SK-N-MC (cell line): Measurements from ENCODE around the gene ELK4.

Experiments
- DNase-seq: peaks from one replicate; pipeline ENCODE4 v3.0.0-alpha.2; 2011; ENCODE audit warnings: low read depth, low spot score
- H3K27ac ChIP-seq: fragments of 200-600 bp; sonication (generic); 2 replicates; pipeline ENCODE4 v1.5.1; 2016; ENCODE audit warnings: mixed run types
- H3K36me3 ChIP-seq: fragments of 200-600 bp; sonication (generic); 2 replicates; pipeline ENCODE4 v1.6.1; 2017; ENCODE audit warnings: antibody characterized with exemption, low read length, mixed read lengths; ENCODE audit not compliant: insufficient read depth
- H3K4me3 ChIP-seq: fragments of 200-600 bp; sonication (generic); 2 replicates; pipeline ENCODE4 v1.5.1; 2016
- H3K9ac ChIP-seq: fragments of 200-600 bp; sonication (generic); 2 replicates; pipeline ENCODE4 v1.8.0; 2017; ENCODE audit warnings: mixed run types, mixed read lengths; ENCODE audit not compliant: insufficient read length
- H3K9me3 ChIP-seq: fragments of 200-600 bp; sonication (generic); 2 replicates; pipeline ENCODE4 v1.6.1; 2017; ENCODE audit warnings: low read depth, mild to moderate bottlenecking, antibody characterized with exemption, low read length, moderate library complexity, mixed read lengths
- EZH2 ChIP-seq: fragments of 200-600 bp; sonication (generic); IDR thresholded peaks from one replicate; pipeline ENCODE4 v1.6.1; 2017; ENCODE audit warnings: antibody characterized with exemption
- FOXP2 ChIP-seq: optimal IDR thresholded peaks from 2 replicates; pipeline ENCODE3; 2011; ENCODE audit warnings: mild to moderate bottlenecking, moderate library complexity; ENCODE audit not compliant: insufficient read depth; ENCODE audit errors: extremely low read length, control extremely low read depth
- POLR2AphosphoS5 ChIP-seq: IDR thresholded peaks from 2 replicates; pipeline ENCODE4 v1.6.1; 2012; ENCODE audit warnings: mild to moderate bottlenecking, low read depth, low read length, borderline replicate concordance

The ELK4 gene

DNA sequence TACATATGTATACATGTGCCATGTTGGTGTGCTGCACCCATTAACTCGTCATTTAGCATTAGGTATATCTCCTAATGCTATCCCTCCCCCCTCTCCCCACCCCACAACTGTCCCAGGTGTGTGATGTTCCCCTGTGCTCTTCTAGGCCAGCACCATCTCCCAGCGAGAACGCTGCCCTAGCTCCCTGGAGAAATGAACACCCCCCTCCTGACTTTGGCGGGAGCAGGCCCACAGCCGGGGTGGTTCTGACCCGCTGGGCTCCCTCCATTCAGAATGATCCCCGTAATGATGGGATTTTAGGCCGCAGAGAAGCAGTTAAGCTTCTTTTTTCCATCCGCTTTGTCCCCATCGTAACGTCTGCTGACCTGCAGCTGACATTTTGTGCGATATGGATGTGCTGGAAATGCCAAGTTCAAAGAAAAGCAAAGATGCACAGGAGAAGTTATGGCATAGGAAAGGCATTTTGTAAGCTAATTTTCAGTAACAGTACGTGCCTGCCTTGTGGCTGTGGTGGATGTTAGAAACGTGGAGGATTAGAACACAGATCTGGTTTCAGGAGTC, 39.3 kb downstream of the ELK4 start:
- Histone ChIP-seq H3K9me3 (no peaks in the 10 kb centered on the region), H3K36me3 (no peaks in the 10 kb centered on the region), H3K9ac (no peak overlapping the region), H3K27ac (no peak overlapping the region), H3K4me3 (no peak overlapping the region)
- no peak for TF ChIP-seq EZH2
- no peak for TF ChIP-seq FOXP2
- no peak for TF ChIP-seq POLR2AphosphoS5
- no peak for DNase-seq

DNA sequence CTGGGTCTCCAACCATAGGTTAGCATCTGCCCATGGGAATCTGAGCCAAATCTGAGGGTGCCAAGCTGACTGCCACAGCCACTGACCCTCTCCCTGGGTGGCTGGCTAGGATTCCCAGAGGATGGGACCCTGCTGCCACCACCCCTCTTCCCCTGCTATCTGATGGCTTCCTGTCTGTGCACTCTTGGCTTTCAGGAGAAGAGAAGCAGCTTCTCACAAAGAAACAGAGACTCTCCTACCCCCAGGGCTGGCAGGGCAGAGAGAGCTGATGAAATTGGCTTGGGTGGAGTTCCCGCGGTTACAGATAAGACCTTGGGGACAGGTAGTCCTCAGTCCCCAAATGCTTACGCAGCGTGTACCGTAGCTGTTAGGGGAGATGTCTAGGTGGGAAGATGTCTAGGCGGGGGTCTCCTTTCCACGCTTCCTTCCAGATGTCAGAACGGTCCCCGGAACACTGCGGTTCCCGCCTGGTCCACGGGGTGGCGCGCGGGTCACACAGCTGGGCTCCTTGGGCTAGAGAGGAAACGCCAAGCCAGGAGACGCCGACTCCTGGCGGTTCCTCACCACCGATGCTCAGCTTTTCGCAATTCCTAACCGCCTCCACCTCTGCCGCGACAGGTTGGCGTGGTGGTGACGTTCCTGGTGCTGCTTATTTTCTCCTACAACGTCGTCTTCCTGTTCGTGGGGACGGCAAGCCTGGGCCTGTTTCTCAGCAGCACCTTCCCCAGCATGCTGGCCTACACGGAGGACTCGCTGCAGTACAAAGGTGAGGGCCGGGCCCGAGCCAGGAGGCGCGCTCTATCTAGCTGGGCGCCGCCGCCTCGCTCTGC, 40.1 kb downstream of the ELK4 start:
- Histone ChIP-seq H3K36me3 (no peaks in the 10 kb centered on the region), H3K9me3 (no peaks in the 10 kb centered on the region), H3K27ac (no peak overlapping the region), H3K4me3 (peak overlapping the region; percentile 35; the same call in 1 of the 2 replicates), H3K9ac (no peak overlapping the region)
- TF ChIP-seq EZH2 (no peak), FOXP2 (no peak), POLR2AphosphoS5 (no peak; the same call in 1 of the 2 replicates)
- DNase-seq, result no peak

DNA sequence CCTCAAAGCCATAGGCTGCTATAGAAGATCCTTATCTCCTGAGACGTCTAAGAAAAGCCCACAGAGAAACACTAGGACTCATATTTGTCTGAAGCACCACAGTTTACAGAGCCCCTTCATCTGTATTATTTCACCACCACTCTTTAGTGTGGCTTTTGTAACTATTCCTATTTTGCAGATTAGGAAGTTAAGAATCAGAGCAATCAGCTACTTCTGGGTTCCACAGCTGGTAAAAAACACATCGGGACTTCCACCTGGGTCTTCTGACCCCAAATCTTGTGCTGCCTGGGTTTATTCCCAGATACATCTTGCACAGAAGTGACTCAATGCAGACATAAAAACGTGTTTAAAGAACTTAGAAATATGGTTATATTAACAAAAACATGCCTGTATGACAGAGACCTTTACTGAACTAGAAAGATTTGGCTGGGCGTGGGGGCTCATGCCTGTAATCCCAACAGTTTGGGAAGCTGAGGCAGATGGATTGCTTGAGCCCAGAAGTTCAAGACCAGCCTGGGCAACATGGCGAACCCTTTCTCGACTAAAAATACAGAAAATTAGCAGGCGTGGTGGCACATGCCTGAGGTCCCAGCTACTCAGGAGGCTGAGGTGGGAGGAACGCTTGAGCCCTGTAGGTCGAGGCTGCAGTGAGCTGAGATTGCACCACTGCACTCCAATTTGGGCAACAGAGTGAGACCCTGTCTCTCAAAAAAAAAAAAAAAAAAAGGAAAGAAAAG, 40.9 kb downstream of the ELK4 start:
- no peak for DNase-seq
- Histone ChIP-seq H3K9me3 (no peaks in the 10 kb centered on the region), H3K4me3 (no peak overlapping the region), H3K9ac (no peak overlapping the region), H3K36me3 (no peaks in the 10 kb centered on the region), H3K27ac (no peak overlapping the region)
- TF ChIP-seq EZH2, result no peak
- no peak for TF ChIP-seq FOXP2
- no peak for TF ChIP-seq POLR2AphosphoS5

DNA sequence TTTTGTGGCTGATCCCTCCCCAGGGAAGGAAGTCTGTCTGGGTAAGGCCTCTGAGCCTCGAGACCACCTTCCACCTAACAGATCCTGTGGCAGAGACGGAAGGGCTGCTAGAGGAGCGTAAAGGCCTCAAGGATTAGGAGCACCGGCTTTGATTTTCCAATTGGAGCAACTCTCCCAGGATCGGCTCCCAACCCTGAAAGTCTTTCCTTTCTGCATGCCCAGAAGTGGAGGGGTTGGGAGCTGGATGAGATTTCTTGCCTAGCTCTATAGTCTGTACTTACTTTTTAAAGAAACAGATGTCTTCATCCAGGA, 41.4 kb downstream of the ELK4 start:
- H3K9ac ChIP-seq, result no peak overlapping the region
- TF ChIP-seq EZH2 (no peak), FOXP2 (no peak), POLR2AphosphoS5 (no peak)
- H3K27ac ChIP-seq, result no peak overlapping the region

DNA sequence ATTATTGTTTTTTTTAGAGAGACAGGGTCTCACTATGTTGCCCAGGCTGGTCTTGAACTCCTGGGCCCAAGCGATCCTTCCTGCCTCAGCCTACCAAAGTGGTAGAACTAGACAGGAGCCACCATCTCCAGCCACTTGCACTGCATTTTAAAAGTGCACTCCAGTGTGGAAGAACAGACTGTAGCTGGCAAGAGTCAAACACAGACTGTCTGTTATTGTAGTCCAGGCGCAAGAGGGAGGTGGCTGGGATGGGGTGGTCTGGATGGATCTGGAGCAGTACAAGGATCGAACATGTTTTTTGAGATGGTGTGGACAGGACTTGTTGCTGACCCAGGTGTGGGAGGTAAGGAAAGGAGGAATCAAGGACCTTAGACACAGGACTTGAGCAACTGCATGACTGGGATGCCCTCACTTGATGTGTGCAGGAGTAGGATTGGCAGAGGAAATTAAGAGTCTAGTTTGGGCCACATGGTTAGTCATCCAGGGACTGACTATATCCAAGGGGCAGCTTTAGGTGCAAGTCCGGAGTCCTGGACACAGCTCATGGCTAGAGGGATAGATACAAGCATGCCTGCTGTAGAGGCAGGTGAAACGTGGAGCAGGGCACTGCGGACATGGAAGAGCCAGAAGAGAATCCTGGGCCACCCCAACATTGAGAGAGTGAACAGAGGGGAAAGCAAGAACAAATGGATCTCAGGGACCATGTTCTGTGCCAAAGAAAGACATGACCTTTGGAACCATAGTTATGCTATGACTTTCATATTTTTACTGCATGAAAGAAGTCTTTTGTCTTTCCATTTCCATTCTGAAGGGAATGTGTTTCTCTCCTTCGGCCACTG, 42.0 kb downstream of the ELK4 start:
- Histone ChIP-seq H3K9ac (no peak overlapping the region), H3K4me3 (no peak overlapping the region), H3K9me3 (no peaks in the 10 kb centered on the region), H3K27ac (no peak overlapping the region), H3K36me3 (no peaks in the 10 kb centered on the region)
- TF ChIP-seq POLR2AphosphoS5 (no peak), FOXP2 (no peak), EZH2 (no peak)
- no peak for DNase-seq

More for the DNA sequence above, 41.4 kb downstream of the ELK4 start:
- Histone ChIP-seq H3K36me3 (no peaks in the 10 kb centered on the region), H3K4me3 (no peak overlapping the region), H3K9me3 (no peaks in the 10 kb centered on the region)
- no peak for DNase-seq

DNA sequence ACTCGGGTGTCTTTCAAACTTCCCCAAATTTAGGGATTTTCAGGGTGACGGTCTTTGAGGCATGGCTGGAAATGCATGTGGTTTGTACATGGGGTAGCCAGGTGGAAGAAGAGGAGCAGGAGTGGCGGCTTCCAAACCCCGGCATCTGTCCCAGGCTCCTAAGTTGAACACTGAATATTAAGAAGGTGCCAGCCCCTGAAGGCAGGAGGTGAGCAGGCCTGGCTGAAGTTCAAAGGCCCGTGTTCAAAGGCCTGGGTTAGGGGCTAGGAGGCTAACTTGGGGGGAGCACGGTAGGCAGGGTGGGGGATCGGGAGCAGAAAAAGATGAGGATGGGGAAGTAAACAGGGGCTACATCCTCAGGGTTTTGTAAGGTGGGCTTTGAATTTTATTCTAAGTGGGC, 42.8 kb downstream of the ELK4 start:
- Histone ChIP-seq H3K27ac (no peak overlapping the region), H3K36me3 (no peaks in the 10 kb centered on the region), H3K9ac (no peak overlapping the region), H3K4me3 (no peak overlapping the region), H3K9me3 (no peaks in the 10 kb centered on the region)
- TF ChIP-seq FOXP2 (no peak), POLR2AphosphoS5 (no peak), EZH2 (no peak)
- DNase-seq, result no peak

DNA sequence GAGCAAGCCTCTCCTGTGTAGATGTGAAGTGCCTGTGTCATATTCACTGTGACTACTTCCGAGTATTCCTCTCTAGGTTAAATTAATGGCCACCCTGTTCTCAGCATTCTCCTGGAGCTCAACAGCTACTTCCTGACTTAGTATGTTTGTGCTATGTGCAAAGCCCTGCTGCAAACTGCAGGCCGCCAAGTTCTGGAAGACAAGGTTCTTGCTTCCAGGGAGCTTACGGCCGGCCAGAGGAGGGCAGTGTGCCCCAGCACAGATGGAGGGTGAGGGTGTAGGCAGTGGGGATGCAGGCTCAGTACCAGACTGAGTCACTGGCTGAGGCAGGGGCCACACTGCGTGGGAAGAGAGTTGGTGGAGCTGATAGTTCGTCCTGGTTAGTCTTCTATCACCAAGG, 43.2 kb downstream of the ELK4 start:
- DNase-seq, result no peak
- Histone ChIP-seq H3K9me3 (no peaks in the 10 kb centered on the region), H3K9ac (no peak overlapping the region), H3K36me3 (no peaks in the 10 kb centered on the region), H3K27ac (no peak overlapping the region), H3K4me3 (no peak overlapping the region)
- no peak for TF ChIP-seq POLR2AphosphoS5
- no peak for TF ChIP-seq FOXP2
- TF ChIP-seq EZH2, result no peak

DNA sequence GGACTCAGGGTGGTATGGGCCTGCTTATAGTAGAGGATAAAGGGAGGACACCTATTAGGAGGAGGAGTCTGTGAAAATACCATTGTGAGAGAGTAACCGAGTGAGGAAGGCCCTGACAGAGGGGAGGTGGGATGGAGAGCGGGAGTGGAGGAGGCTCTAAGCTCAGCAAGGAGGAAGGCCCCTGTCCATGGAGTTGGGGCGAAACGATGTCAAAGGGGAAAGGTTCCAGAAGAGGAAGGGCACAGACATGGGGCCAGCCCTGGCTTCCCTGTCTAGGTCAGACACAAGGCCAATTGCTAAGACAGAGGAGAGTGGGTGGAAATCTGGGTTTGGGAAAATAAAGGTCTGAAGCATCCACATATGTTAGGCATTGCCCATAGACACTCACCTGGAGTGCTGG, 44.2 kb downstream of the ELK4 start:
- no peaks in the 10 kb centered on the region for H3K9me3 ChIP-seq
- H3K9ac ChIP-seq, result no peak overlapping the region
- no peaks in the 10 kb centered on the region for H3K36me3 ChIP-seq
- no peak for TF ChIP-seq POLR2AphosphoS5
- no peak for TF ChIP-seq EZH2
- no peak for TF ChIP-seq FOXP2
- no peak for DNase-seq
- H3K27ac ChIP-seq, result no peak overlapping the region
- H3K4me3 ChIP-seq, result no peak overlapping the region
